Activated T-cell treated with anti-CD3 and anti-CD28 coated beads, Interleukin-2, amount 50 U/mL, for 48 hours (primary cell): ENCODE results near the gene ASS1.
"Not testable (repeated sequence)": the region's sequence is repeated elsewhere in the genome, so short reads cannot be mapped to it uniquely, and the experiment has no call there.

Source experiments
- DNase-seq, 2 experiments: peaks; one replicate each; pipeline ENCODE4 v3.0.0-alpha.2; 2020

ASS1 gene

GRCh38 chr9:130419521-130420035, 25.2 kb upstream of the ASS1 start:
- DNase-seq: no peak

- no peak for DNase-seq
These were observed 23.5 kb upstream of the ASS1 start for GRCh38 chr9:130421154-130421801.

DNA sequence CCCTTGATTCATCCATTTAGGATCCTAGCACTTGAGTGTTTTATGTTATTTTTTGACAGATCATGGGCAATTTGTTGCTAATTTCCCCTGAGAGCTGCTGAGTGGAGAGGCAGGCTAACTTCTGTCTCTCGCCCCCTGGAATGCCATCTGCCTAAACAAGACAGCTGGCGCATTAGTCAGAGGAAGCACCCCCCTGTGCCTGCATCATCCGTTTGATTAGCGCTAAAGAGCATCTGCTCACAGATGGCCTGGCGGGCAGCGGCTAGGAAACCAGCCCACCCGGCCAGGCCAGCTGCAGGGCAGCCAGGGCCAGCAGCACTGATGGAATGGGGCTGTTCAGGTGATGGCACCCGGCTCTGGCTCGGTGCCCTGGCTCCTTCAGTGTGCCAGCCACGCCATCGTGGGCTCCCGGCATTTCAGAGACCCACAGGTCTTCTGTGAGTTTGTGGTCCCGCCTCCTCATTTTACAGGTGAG, 22.9 kb upstream of the ASS1 start:
- no peak for DNase-seq

DNA sequence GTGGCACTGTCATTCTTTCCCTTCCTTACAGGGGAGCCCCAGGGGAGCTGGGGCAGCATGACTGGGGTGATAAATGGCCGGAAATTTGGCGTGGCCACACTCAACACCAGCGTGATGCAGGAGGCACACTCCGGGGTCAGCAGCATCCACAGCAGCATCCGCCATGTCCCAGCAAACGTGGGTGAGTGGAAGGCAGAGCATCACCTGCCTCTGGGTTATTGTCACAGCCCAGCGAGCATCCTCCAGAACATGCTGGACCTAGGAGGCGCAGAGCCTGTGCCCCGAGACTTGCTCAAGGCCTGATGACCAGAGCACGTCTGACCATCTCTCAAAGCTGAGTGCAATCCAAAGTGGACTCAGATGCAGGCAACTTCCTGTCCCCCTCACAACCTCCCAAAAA, 22.2 kb upstream of the ASS1 start:
- no peak for DNase-seq

DNA sequence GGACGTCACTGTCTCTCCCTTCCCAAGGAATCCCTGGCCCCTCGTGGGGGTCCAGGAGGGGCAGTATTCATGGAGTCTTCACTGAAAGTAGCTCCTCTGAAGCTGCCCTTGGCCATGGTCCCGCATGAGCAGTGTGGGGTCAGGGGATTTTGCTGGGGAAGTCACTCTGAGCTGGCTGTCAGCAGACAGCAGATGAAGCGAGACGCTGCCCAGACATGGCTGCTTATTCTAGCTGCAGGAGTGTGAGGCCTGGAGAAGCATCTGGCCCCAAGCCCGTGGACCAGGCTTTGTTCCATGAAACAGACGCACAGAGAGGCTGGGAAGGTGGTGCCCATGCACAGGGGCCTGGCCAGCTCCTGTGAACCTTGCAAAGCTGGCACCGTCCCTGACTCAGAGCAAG, 21.5 kb upstream of the ASS1 start:
- DNase-seq: no peak

DNA sequence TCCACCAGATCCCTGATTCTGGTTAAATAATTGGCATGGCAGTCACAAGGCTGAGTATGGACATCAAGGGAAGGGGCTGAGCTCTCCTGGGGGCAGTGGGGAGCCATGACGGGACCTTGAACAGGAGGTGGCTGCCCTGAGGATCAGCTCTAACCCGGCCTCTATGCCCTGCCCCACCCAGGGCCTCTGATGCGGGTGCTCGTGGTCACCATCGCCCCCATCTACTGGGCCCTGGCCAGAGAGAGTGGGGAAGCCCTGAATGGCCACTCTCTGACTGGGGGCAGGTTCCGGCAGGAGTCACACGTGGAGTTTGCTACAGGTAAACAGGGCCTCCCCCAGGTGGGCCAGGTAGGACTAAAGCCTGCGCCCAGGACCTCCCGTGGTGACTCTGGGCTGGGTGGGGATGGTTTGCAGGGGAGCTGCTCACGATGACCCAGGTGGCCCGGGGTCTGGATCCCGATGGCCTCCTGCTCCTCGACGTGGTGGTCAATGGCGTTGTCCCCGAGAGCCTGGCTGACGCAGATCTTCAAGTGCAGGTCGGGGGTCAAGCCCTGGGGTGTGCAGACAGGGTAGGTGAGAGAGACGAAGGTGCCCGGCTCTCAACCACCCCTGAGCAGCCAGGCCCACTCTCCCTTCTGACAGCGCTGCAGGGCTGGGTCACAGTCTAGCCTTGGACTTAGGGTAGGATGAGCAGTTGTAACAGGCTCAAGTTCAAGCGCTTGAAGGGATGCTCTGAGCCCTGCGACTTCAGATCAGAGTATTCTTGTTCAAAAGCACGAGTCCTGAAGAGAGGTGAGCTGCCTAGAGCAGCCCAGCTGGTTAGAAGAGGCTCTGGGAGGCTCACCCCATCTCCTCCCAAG, 19.9 kb upstream of the ASS1 start:
- no peak for DNase-seq

DNA sequence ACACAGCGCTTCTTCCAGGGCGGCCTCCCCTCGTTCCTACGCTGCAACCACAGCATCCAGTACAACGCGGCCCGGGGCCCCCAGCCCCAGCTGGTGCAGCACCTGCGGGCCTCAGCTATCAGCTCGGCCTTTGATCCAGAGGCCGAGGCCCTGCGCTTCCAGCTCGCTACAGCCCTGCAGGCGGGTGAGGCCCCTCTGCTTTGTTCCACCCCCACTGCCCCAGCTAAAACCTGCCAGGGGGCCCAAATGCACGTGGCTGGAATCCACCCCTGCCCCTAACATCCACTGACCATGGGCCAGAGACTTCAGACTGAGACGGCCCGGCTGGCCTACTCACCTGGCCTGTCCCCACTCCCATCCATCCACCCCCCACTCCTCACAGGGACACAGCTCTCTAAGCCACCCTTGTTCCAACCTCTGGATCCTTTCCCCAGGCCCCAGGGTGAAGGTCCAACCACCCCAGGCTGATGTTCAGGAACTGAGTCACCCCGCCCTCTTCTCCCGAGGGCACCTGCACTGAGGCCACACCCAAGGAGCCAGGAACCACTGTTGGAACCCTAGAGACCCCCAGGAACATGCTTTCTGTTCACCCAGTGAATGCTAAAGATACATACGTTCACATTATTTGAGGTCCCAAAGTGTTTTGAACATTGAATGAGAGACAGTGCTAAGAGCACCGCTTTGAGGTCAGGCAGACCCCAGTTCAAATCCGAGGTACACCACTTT, 18.9 kb upstream of the ASS1 start:
- DNase-seq: no peak

DNA sequence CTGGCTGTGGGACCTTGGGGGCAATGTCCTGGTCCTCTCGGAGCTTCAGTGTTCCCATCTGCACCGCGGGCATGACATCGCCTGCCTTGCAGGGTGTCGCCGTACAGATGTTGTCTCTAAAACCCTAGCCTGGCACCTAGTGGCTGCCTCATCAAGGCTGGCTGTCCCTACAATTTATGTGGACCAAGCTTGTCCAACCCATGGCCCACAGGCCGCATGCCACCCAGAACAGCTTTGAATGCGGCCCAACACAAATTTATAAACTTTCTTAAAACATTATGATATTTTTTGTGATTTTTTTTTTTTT, 18.3 kb upstream of the ASS1 start:
- no peak for DNase-seq

GRCh38 chr9:130426883-130427282, 17.9 kb upstream of the ASS1 start:
- DNase-seq: no peak

- DNase-seq: no peak
These were observed 17.4 kb upstream of the ASS1 start for GRCh38 chr9:130427326-130427725.

GRCh38 chr9:130428086-130428665, 16.6 kb upstream of the ASS1 start:
- DNase-seq: no peak

DNA sequence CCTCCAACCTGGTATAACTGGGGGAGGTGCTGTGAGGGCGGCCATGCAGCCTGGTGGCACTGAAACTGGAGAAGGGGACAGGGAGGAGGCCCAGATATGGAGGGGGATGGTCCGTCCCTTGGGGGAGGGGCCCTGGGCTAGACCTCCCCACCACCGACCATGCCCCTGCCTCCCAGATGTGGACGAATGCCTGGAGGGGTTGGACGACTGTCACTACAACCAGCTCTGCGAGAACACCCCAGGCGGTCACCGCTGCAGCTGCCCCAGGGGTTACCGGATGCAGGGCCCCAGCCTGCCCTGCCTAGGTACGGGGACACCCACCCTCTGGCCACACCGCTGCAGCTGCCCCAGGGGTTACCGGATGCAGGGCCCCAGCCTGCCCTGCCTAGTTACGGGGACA, 15.4 kb upstream of the ASS1 start:
- no peak for DNase-seq

DNA sequence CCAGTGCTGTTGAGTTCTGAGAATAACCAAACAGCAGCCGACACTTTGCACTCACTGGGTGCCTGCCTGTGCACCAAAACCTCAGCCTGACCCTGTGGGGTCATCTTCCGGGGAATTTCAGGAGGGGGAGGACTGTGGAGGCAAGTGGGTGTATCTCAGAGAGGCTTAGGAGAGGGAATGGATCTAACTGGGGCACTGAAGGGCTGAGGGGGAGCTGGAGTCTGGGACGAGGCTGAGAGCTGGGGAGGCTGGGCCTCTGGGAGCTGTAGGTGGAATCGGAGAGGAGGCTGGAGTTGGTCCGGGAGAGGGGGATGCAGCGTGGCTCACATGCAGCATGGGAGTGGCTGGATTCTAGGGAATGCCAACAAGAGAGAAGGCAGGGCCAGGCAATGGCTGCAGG, 14.9 kb upstream of the ASS1 start:
- DNase-seq: no peak

GRCh38 chr9:130430232-130430631, 14.5 kb upstream of the ASS1 start:
- DNase-seq: no peak

- DNase-seq: no peak
These were observed 13.8 kb upstream of the ASS1 start for GRCh38 chr9:130430734-130431535.

DNA sequence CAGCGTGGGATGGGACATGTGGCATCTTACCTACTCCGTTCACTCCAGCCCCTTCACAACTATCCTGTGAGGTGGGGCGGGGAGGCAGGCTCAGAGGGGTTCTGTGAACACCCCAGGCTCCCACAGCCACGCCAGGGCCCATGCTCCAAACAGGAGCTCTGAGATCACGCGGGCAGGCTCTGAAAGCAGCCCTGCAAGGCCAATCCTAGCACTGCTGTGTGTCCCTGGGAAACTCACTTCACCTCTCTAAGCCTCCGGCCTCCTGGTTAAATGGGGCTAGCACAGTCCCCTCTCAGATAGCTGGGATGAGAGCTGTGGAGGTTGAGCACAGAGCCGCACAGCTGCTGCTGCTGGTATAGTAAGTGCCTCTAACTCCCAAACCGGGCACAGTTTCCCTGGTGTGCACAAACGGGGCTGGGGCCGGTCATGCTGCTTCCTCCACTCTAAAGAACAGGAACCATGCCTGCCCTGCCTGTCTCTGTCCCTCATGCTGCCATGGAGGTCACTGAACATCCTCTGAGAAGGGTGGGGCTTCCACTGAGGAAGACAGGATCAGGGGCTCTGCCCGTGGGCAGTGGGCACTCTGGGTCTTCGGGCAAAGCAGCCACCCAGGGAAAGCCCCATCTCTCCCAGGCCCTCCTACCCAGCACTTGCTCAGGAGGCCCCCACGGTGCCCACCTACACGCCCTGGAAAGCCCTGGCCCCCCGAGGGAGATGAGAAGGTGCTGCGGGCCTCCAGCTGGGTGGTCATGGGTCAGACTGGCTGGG, 13.0 kb upstream of the ASS1 start:
- DNase-seq: no peak

DNA sequence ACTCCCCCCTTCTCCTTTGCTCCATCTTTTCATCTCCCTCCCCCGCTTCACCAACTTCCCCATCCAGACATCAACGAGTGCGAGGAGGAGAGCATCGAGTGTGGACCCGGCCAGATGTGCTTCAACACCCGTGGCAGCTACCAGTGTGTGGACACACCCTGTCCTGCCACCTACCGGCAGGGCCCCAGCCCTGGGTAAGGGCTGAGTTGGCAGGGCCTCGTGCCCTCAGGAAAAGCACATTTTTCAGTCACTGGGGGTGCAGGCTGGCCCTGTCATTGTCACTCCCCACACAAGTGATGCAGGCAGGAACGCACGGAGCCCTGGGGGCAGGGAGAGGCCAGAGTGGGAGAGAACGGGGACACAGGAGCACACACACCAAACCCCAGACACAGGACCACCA, 12.4 kb upstream of the ASS1 start:
- DNase-seq: no peak

DNA sequence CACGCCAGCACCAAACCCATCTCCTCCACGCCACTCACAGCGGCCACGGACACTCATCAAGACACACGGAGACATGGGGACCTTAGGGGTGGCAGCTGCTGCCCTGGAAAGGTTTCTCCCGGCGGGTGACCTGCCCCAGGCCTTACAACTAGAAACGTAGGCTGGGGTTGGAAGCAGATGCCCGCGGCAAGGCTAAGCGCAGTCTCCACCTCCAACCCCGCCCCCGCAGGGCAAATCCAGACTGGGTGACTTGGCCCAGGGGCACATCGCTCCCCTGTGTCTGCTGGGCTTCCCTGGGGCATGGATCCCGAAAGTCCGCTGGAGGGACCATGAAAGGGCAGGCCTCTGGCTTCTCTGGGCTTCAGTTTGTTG, 12.0 kb upstream of the ASS1 start:
- DNase-seq: peak in 1 of 2 experiments; percentile 28

DNA sequence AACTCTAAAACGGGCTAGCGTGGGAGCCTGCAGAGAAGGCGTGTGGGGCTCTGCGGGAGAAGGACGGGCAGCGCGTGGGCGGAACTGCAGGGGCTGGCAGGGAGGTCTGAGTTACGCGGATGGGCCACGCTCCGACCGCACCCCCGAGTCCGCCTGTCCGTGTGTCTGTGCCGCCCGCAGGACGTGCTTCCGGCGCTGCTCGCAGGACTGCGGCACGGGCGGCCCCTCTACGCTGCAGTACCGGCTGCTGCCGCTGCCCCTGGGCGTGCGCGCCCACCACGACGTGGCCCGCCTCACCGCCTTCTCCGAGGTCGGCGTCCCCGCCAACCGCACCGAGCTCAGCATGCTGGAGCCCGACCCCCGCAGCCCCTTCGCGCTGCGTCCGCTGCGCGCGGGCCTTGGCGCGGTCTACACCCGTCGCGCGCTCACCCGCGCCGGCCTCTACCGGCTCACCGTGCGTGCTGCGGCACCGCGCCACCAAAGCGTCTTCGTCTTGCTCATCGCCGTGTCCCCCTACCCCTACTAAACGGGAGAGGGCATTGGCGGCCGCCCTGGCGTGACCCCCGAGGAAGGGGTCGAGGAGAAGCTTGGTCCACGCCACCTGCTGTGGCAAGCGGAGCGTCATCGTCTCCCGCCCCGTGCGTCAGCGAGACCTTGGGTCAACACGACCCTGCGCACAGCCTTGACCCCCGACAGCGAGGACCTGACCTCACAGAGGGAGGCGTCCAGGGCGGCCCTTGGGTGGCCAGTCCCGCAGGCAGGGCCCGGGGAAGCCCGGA, 11.4 kb upstream of the ASS1 start:
- peak; percentile 59 to 70 for DNase-seq

DNA sequence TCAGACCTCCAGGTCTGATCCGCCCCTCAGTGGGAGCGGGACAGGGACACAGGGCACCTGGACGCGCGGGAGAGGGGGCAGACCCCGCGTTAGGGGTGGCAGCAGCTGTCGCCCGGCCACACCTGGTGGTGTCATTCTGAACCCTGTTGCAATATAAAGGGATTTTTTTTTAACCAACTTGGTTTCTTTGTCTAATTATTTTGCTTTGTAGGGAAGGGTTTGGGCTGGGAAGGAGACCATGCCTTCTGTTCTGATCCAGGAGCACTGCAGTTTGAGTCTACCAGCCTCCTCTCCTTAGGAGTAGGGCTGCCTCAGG, 10.9 kb upstream of the ASS1 start:
- DNase-seq: no peak

GRCh38 chr9:130434656-130435055, 10.1 kb upstream of the ASS1 start:
- DNase-seq: not testable (repeated sequence)
